B cell (primary cell): ENCODE results near the gene FRMPD2. TPM values are rescaled to one million over a fixed set of nuclear protein-coding genes. Genes with fewer than 3 reads are reported as not detected.
A peak's percentile ranks its signal among the peaks of the same experiment; 100 is the strongest.

ENCODE experiments used
- ATAC-seq: fragments of 200-7000 bp; cut with Tn5 transposase; one replicate; pipeline ENCODE4 v1.10.0; 2021; ENCODE audit warnings: low read depth, mild to moderate bottlenecking, moderate number of reproducible peaks, moderate library complexity
- CTCF ChIA-PET: fragments of 350-600 bp; sonication (Branson Sonifier 250); formaldehyde crosslinking; loops from one replicate; lab custom pipeline; 2021; ENCODE audit warnings: antibody characterized with exemption, inconsistent platforms; lab: Charles Lee
- POLR2A ChIA-PET: fragments of 350-600 bp; sonication (Branson Sonifier 250); formaldehyde crosslinking; loops from one replicate; lab custom pipeline; 2021; ENCODE audit warnings: antibody characterized with exemption; lab: Charles Lee
- DNase-seq: peaks from one replicate; pipeline ENCODE4 v3.0.0; 2013
- H2AFZ ChIP-seq: 2 replicates; pipeline ENCODE4 v1.6.1; 2012; ENCODE audit warnings: mild to moderate bottlenecking, low read depth, low read length; ENCODE audit not compliant: insufficient read depth, poor library complexity, severe bottlenecking
- H3K27ac ChIP-seq, 2 donors: 1 replicate in 1 of 2; 2 replicates in 1 of 2; pipeline ENCODE4 v1.5.1; 2012 to 2013; ENCODE audit warnings: low read length in 2 of 2, mild to moderate bottlenecking in 2 of 2, moderate library complexity in 1 of 2
- H3K27me3 ChIP-seq, 4 experiments: fragments of 200-600 bp in 1 of 4; sonication (generic) in 1 of 4; replicated peaks in 1 of 4; 1 replicate in 2 of 4; 2 replicates in 2 of 4; pipeline versions ENCODE4 v1.6.1 to v1.7.0; 2013 to 2016; ENCODE audit warnings: low read length in 3 of 4, mild to moderate bottlenecking in 2 of 4, mixed read lengths in 1 of 4, moderate library complexity in 1 of 4; ENCODE audit not compliant: insufficient read depth in 4 of 4, control insufficient read depth in 3 of 4; ENCODE audit errors: control extremely low read depth in 1 of 4
- H3K36me3 ChIP-seq, 2 experiments: replicated peaks in 1 of 2; 1 replicate in 1 of 2; 2 replicates in 1 of 2; pipeline versions ENCODE4 v1.6.1 to v1.7.1; 2013; ENCODE audit warnings: low read length in 1 of 2; ENCODE audit not compliant: insufficient read depth in 2 of 2, control insufficient read depth in 1 of 2; ENCODE audit errors: control extremely low read depth in 1 of 2, extremely low read depth in 1 of 2
- H3K4me1 ChIP-seq, 2 donors: fragments of 200-600 bp in 1 of 2; sonication (generic) in 1 of 2; 1 replicate in 1 of 2; 2 replicates in 1 of 2; pipeline versions ENCODE4 v1.5.1 to v1.6.1; 2013 to 2017; ENCODE audit warnings: low read length in 2 of 2; ENCODE audit not compliant: control insufficient read depth in 2 of 2, insufficient read depth in 2 of 2
- H3K4me2 ChIP-seq: replicated peaks from 2 replicates; pipeline ENCODE3; 2012; ENCODE audit warnings: mild to moderate bottlenecking, low read depth, low read length; ENCODE audit not compliant: poor library complexity, severe bottlenecking
- H3K4me3 ChIP-seq, 5 experiments: fragments of 200-600 bp in 1 of 5; sonication (generic) in 1 of 5; 1 replicate in 3 of 5; 2 replicates in 2 of 5; pipeline versions ENCODE4 v1.5.1 to v1.7.0; 2011 to 2016; ENCODE audit warnings: low read length in 4 of 5, mild to moderate bottlenecking in 4 of 5, low read depth in 2 of 5, control low read depth in 1 of 5, moderate library complexity in 1 of 5; ENCODE audit not compliant: insufficient read depth in 1 of 5; ENCODE audit errors: control extremely low read depth in 1 of 5, extremely low read depth in 1 of 5
- H3K79me2 ChIP-seq: fragments of 200-600 bp; sonication (generic); one replicate; pipeline ENCODE4 v1.6.0; 2016; ENCODE audit warnings: low read length; ENCODE audit not compliant: control insufficient read depth, insufficient read depth
- H3K9ac ChIP-seq: fragments of 200-600 bp; sonication (generic); 2 replicates; pipeline ENCODE4 v1.6.1; 2017; ENCODE audit warnings: mild to moderate bottlenecking, low read length, moderate library complexity
- H3K9me3 ChIP-seq, 3 donors: one replicate each; pipeline versions ENCODE4 v1.6.1 to v1.7.1; 2013; ENCODE audit warnings: low read length in 2 of 3; ENCODE audit not compliant: control insufficient read depth in 2 of 3, insufficient read depth in 1 of 3; ENCODE audit errors: control extremely low read depth in 1 of 3
- H4K20me1 ChIP-seq: 2 replicates; pipeline ENCODE4 v1.6.0; 2012; ENCODE audit warnings: mild to moderate bottlenecking, low read length; ENCODE audit not compliant: insufficient read depth, control insufficient read depth, poor library complexity, severe bottlenecking
- H3K27ac Mint-ChIP-seq: one replicate; pipeline ENCODE4 v1.8.0; 2021; ENCODE audit warnings: mixed read lengths
- H3K27me3 Mint-ChIP-seq: one replicate; pipeline ENCODE4 v1.8.0; 2021; ENCODE audit warnings: mixed read lengths
- H3K4me1 Mint-ChIP-seq: one replicate; pipeline ENCODE4 v1.8.0; 2021; ENCODE audit warnings: mixed read lengths
- H3K4me3 Mint-ChIP-seq: one replicate; pipeline ENCODE4 v1.8.0; 2021; ENCODE audit warnings: mixed read lengths
- H3K9me3 Mint-ChIP-seq: one replicate; pipeline ENCODE4 v1.8.0; 2022; ENCODE audit warnings: mixed read lengths; ENCODE audit not compliant: insufficient read depth
- CTCF ChIP-seq: fragments of 200-600 bp; IDR thresholded peaks from one replicate; pipeline ENCODE4 v1.8.0; 2022; ENCODE audit warnings: antibody characterized with exemption, mild to moderate bottlenecking
- EZH2 ChIP-seq: IDR thresholded peaks from 2 replicates; pipeline ENCODE4 v1.6.1; 2012; ENCODE audit warnings: borderline replicate concordance, low read depth, mild to moderate bottlenecking, moderate library complexity, low read length; ENCODE audit not compliant: insufficient read depth, poor library complexity, severe bottlenecking
- WGBS: methylation state at CpG from one replicate; pipeline ENCODE4 v1.1.5; 2013; ENCODE audit warnings: missing lambda C conversion rate; ENCODE audit not compliant: insufficient coverage; 5-methylcytosine and 5-hydroxymethylcytosine counted together
- intact Hi-C: fragments of 100-400 bp; cut with micrococcal nuclease; formaldehyde crosslinking; loops from one replicate; pipeline ENCODE4 v1.10.0; 2022
- polyA plus RNA-seq: library from polyadenylated mRNA; depleted of rRNA; stranded (reverse); fragments of >200 nt; gene quantifications from 2 replicates; pipeline ENCODE4 v1.2.3, GENCODE V29; 2012
- total RNA-seq, 2 donors: library from RNA; stranded (reverse); fragments of 120-200 nt in 1 of 2; gene quantifications; 1 replicate in 1 of 2; 2 replicates in 1 of 2; pipeline versions ENCODE4 v1.2.3 to v1.2.4, GENCODE V29; 2013 to 2022

The FRMPD2 gene
- total and polyA plus RNA-seq, 2 donors (not counting 1 experiment from before 2014, with no cell fraction given), result not detected

DNA sequence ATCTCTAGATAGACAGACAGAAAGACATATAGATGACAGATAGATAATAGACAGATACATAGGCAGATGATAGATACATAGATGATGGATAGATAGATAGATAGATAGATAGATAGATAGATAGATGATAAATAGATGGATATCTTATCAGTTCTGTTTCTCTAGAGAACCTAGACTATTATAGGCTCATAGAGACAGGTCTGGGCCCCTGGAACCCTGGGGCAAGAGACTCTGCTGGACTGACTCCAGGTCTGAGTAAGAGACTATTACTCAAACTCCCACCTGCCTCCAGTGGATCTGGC, 58.3 kb downstream of the FRMPD2 start:
- TF ChIP-seq EZH2 (no peak), CTCF (no peak)
- Histone ChIP-seq H2AFZ (no peak overlapping the region), H4K20me1 (no peaks in the 10 kb centered on the region), H3K79me2 (no peaks in the 10 kb centered on the region), H3K9me3 (peaks cover 0 to 11% (median 0%) of the 10 kb centered on the region in 3 donors), H3K4me2 (no peak overlapping the region), H3K4me3 (no peak overlapping the region), H3K27ac (no peak overlapping the region), H3K4me1 (no peaks in the 10 kb centered on the region), H3K27me3 (peaks cover 0 to 16% (median 0%) of the 10 kb centered on the region in 4 experiments), H3K36me3 (no peaks in the 10 kb centered on the region), H3K9ac (no peak overlapping the region)
- no peak overlapping the region for H3K27ac Mint-ChIP-seq
- no peak overlapping the region for H3K4me3 Mint-ChIP-seq
- peaks cover 46% of the 10 kb centered on the region for H3K27me3 Mint-ChIP-seq
- intact Hi-C loops, result no loop called here
- no peaks in the 10 kb centered on the region for H3K9me3 Mint-ChIP-seq
- ATAC-seq (no peak), DNase-seq (no peak)
- ChIA-PET CTCF (interaction anchor here (1.2 to 1.4 kb wide), 2 partner anchors 11 to 72 kb away, joined by 3 read pairs; no protein-coding TSS in a partner anchor), POLR2A (no interaction called here)
- H3K4me1 Mint-ChIP-seq, result no peaks in the 10 kb centered on the region

DNA sequence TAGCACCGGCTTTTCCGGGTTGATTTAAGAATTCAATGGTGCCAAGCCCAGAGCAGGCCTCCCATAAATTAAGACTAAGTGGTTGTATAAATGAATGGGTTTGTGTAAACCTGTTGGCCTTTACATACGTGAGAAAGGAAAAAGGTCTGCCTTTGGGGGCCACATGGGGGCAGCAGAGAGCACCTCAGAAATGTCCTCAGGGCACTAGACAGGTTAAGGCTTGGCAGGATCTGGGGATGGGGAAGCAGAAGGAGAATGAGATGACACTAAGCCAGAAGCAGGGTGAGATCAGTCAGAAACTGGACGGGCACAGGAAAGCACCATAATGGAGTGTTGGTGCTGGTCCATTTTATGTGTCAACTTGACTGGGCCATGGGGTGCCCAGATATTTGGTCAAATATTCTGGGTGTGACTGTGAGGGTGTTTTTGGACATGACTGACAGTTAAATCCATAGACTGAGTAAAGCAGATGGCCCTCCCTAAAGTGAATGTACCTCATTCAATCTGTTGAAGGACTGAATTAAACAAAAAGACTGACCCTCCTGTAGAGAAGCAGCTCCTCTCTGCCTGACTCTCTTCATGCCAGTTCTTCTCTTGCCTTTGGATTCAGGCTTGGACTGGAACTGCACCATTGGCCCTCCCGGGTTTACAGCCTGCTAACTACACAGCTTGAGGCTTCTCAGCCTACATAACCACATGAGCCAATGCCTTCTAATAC, 58.9 kb downstream of the FRMPD2 start:
- WGBS, result 80% methylated on average over 3 of the region's 5 CpGs
- H4K20me1 ChIP-seq, result no peaks in the 10 kb centered on the region
- H3K27me3 ChIP-seq, result peaks cover 0 to 16% (median 0%) of the 10 kb centered on the region in 4 experiments
- no peaks in the 10 kb centered on the region for H3K79me2 ChIP-seq
- H3K4me2 ChIP-seq, result no peak overlapping the region
- ChIA-PET CTCF (interaction anchor here (1.2 to 1.4 kb wide), 2 partner anchors 11 to 73 kb away, joined by 3 read pairs; no protein-coding TSS in a partner anchor), POLR2A (no interaction called here)
- ATAC-seq, result no peak
- Mint-ChIP-seq H3K9me3 (no peaks in the 10 kb centered on the region), H3K4me1 (no peaks in the 10 kb centered on the region), H3K27me3 (peaks cover 45% of the 10 kb centered on the region), H3K27ac (no peak overlapping the region), H3K4me3 (no peak overlapping the region)
- peaks cover 0 to 11% (median 0%) of the 10 kb centered on the region in 3 donors for H3K9me3 ChIP-seq
- intact Hi-C loops, result no loop called here
- H2AFZ ChIP-seq, result no peak overlapping the region
- peak; percentile 28 for DNase-seq
- no peaks in the 10 kb centered on the region for H3K36me3 ChIP-seq
- H3K27ac ChIP-seq, result no peak overlapping the region
- peak; percentile 47 for TF ChIP-seq CTCF
- no peak for TF ChIP-seq EZH2
- no peaks in the 10 kb centered on the region for H3K4me1 ChIP-seq
- H3K4me3 ChIP-seq, result no peak overlapping the region
- no peak overlapping the region for H3K9ac ChIP-seq
